Mucosa of descending colon (tissue), 3 donors: ENCODE results near the gene PPEF1. TPM values are rescaled to one million over a fixed set of nuclear protein-coding genes. Genes with fewer than 3 reads are reported as not detected.

Experiments used
- ATAC-seq: fragments of 200-7000 bp; cut with Tn5 transposase; one replicate; pipeline ENCODE4 v1.9.1; 2020; ENCODE audit warnings: mild to moderate bottlenecking, moderate library complexity
- DNase-seq, 3 donors: peaks; one replicate each; pipeline ENCODE4 v3.0.0-alpha.2; 2020
- H3K36me3 ChIP-seq: fragments of 200-600 bp; one replicate; pipeline ENCODE4 v1.8.0; 2021; ENCODE audit warnings: low read depth, mild to moderate bottlenecking
- H3K4me1 ChIP-seq: fragments of 200-600 bp; one replicate; pipeline ENCODE4 v1.8.0; 2021; ENCODE audit warnings: low read depth, mild to moderate bottlenecking
- H3K4me3 ChIP-seq: fragments of 200-600 bp; one replicate; pipeline ENCODE4 v1.8.0; 2021; ENCODE audit warnings: mild to moderate bottlenecking
- H3K9me3 ChIP-seq: fragments of 200-600 bp; one replicate; pipeline ENCODE4 v1.8.0; 2021; ENCODE audit warnings: mild to moderate bottlenecking
- CTCF ChIP-seq: fragments of 200-600 bp; IDR thresholded peaks from one replicate; pipeline ENCODE4 v1.8.0; 2022; ENCODE audit warnings: antibody characterized with exemption, mild to moderate bottlenecking
- intact Hi-C, 2 donors: fragments of 100-400 bp; cut with DNase I in 1 of 2; cut with micrococcal nuclease in 1 of 2; formaldehyde crosslinking; loops; one replicate each; pipeline versions ENCODE4 v1.11.0 to v1.11.1; 2022; cut with DNase I, micrococcal nuclease
- total RNA-seq, 3 donors: library from RNA; stranded (reverse); fragmentation: NEBNext Ultra II Directional in 2 of 3; extraction: Animal tissue kit (Norgen Biotek cat#: 25700) in 2 of 3; gene quantifications; one replicate each; pipeline versions ENCODE4 v1.2.1 to v1.2.4, GENCODE V29; 2021 to 2023
- donor health status: DM: no; HTN: no; CAD: no; lungs with moderate emphysema.
- donor health status: DM: no; HTN: no; CAD: no.
- donor health status: DM: no; HTN: yes; CAD: no.

Gene PPEF1
- total RNA-seq, 3 donors from 2014 or later: 0.22 to 0.24 TPM; not detected in 1

- no peak for DNase-seq
- no peak for ATAC-seq
- no peaks in the 10 kb centered on the region for H3K9me3 ChIP-seq
- no peaks in the 10 kb centered on the region for H3K4me1 ChIP-seq
- intact Hi-C loops: no loop called here
- H3K4me3 ChIP-seq: no peak overlapping the region
- H3K36me3 ChIP-seq: no peaks in the 10 kb centered on the region
- TF ChIP-seq CTCF: no peak
Observed at GRCh38 chrX:18872621-18873020, 165.2 kb downstream of the PPEF1 start.

DNA sequence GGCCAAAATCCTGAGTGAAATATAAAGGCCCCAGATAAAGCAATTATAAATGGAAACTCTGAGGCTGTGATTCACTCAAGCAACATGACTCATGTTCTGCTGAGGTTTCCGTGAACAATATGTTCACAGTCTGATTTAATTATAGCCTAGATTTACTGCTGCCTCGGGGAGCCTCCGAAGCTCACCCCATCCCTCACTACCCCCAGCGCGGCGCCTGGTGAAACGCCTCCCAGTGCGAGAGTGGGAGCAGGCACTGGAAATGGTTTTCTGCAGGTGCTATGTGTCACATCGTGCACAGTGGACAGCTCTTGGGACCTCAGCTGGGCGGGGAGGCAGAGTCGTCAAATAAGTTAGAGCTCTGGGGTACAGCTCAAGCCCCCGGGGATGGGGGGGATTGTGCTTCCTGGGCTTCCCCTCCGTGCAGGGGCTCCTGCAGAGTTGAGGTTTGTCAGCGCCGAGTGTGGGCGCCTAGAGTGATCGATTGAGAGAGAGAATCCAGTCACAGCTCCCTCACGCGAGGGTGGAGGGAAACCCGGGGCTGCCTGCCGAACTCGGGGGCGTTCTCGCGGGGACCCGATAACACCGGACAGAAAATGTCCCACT is 165.8 kb downstream of the PPEF1 start:
- Histone ChIP-seq H3K4me1 (no peaks in the 10 kb centered on the region), H3K9me3 (no peaks in the 10 kb centered on the region), H3K36me3 (no peaks in the 10 kb centered on the region), H3K4me3 (no peak overlapping the region)
- peak; percentile 25 for ATAC-seq
- intact Hi-C loops: no loop called here
- DNase-seq: no peak
- TF ChIP-seq CTCF: no peak

GRCh38 chrX:18873836-18874235 is 166.4 kb downstream of the PPEF1 start:
- no peak for TF ChIP-seq CTCF
- no peak overlapping the region for H3K4me3 ChIP-seq
- intact Hi-C loops: no loop called here
- H3K9me3 ChIP-seq: no peaks in the 10 kb centered on the region
- ATAC-seq (no peak), DNase-seq (no peak)
- H3K36me3 ChIP-seq: no peaks in the 10 kb centered on the region
- no peaks in the 10 kb centered on the region for H3K4me1 ChIP-seq

DNA sequence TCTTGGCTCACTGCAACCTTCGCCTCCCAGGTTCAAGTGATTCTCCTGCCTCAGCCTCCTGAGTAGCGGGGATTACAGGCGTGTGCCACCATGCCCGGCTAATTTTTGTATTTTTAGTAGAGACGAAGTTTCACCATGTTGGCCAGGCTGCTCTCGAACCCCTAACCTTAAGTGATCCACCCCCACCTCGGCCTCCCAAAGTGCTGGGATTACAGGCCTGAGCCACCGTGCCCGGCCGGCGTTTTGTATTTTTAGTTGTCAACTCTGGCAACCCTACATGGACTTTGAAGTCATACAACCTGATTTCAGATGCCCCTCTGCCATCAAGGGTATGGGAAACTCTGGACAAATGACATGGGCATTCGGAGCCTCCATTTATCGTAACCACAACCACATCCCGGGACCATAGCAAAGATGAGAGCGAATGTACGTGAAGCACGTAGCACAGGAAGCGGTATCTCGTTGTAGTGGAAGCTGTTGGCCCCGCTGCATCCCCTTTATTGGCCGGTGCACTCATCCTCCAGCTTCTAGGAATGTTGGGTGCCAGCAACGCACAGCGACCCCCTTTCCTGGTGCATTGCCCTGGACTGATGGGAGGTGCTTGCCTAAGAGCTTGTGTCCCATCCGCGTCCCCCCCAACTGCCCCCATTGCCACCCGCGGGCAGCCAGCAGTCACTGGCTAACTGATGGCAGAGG is 167.3 kb downstream of the PPEF1 start:
- Histone ChIP-seq H3K9me3 (no peaks in the 10 kb centered on the region), H3K4me3 (no peak overlapping the region), H3K36me3 (no peaks in the 10 kb centered on the region), H3K4me1 (no peaks in the 10 kb centered on the region)
- intact Hi-C loops: no loop called here
- ATAC-seq: no peak
- no peak for TF ChIP-seq CTCF
- DNase-seq: no peak

DNA sequence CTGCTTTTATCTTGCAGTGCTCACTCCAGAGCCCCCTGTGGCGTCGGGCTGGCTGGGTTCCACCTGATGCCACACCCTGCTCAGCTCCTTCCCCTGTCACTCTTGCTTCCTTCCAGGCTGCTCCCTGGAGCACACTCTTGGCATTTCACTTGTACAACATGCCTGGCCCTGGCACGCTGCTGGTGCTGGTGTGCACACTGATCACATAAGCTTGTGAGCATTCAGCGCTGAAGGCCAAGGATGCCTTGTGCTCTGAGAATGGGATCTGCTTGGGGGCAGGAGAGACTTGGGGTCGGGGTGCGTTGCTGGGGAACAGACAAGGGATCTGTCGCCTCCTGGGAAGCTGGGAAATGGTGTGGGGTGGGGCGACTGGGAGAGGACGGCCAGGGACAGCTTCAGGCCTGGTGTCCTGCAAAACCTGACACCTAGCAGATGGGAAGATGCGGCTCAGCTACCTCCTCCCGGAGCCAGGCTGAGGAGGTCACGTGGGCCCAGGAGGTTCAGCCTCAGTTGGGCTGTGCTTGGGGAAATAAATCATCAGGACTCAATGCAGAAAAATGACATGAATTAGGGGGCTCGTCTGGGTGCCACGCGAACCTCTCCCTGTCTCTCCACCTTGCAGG is 167.9 kb downstream of the PPEF1 start:
- TF ChIP-seq CTCF: no peak
- intact Hi-C loops: no loop called here
- Histone ChIP-seq H3K9me3 (no peaks in the 10 kb centered on the region), H3K4me1 (no peaks in the 10 kb centered on the region), H3K36me3 (no peaks in the 10 kb centered on the region), H3K4me3 (no peak overlapping the region)
- ATAC-seq (no peak), DNase-seq (no peak)
